Activated CD8-positive, alpha-beta memory T cell treated with anti-CD3 and anti-CD28 coated beads, Interleukin-2, amount 50 U/mL, for 1 hour (primary cell): Measurements from ENCODE around the gene FABP3.

Source experiments
- DNase-seq: peaks from one replicate; pipeline ENCODE4 v3.0.0-alpha.2; 2020; ENCODE audit errors: extremely low read depth

The FABP3 gene

DNA sequence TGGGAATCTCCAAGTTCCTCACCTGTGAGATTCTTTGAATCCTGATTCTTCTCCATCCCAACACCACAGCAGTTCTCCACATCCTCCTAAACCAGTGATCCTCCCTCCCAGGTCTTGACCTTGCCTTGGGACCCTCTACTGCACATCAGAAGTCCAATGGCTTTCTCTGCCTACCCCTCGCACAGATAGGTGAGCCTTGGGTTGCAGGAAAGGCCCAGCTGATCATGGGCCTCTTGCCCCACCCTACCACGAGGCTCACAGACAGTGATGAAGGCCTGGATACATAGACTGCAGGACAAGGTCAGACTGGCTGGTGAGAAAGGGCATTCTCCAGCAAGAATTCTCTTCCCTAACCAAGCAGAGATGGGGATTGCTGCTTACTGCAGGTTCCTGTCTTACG, 825 bp downstream of the FABP3 start:
- DNase-seq: no peak

DNA sequence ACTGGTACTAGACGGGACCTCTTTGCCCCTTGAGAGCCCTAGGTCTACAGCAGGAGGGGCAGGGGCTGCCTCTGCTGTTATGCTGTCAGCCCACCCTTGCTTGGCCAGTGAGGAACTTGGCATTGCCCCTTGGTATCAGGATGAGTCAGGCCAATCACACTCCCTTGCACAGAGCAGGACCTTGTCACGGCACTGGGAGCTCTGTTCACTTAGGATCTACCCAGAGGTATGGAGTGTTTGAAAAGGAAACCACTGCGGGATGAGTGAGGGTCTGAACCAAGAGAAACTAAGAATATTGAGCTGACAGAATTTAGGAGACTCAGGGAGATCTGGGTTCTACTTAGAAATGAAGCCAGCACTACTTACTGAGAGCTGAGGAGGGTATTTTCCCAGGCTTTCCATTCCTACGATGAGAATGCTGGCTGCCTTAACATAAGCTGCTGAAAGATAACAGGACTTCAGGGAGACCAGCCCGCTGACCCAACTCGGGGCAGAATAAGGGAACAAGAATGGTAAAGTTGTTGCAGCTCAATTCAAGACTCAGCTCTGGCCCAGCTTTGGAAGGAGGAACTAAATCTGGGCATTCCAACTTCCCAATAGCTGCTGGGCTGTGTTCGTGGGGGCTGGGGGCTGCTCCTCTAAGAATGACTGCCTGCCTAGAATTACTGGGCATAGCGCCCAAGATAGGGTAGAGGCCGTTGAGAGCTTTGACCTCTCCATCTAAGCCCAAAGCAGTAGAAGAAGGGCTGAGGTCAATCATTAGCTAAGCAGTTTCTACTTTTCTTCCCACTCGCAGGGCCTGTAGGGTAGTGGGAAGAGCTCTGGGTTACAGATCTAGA, 1.5 kb downstream of the FABP3 start:
- DNase-seq: no peak

DNA sequence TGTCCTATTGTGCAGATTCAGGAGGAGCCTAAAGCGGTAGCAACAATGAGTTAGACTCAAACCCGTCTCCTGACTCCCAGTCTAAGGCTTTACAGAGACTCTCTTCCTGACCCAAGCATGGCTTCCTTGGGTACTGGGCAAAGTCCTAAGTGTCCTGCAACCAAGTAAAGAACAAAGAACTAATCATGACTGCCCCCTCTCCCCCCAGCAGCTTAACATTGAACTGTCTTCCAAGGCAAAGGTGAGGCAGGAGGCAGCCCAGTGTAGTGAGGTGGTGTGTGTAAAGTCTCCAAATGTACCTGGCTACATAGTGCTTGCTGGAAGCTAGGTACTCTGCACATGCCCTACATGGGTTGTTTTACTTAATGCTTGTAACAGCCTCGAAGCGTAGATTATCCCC, 2.3 kb downstream of the FABP3 start:
- DNase-seq: no peak

DNA sequence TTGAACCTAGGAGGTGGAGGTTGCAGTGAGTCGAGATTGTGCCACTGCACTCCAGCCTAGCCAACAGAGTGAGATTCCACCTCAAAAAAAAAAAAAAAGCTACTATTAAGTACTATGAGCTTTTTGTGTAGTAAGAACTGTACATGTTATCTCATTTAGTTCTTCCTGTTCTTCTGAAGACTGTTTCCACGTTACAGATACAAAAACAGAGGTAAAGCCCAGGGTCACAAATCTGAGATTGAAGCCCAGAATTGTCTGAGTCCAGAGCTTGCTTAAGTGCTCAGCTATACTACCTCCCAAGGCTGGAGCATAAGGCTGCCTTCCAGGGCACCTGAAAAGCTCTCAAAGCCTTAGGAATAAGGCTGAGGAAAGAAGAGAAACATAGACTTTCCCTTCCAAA, 2.9 kb downstream of the FABP3 start:
- no peak for DNase-seq

DNA sequence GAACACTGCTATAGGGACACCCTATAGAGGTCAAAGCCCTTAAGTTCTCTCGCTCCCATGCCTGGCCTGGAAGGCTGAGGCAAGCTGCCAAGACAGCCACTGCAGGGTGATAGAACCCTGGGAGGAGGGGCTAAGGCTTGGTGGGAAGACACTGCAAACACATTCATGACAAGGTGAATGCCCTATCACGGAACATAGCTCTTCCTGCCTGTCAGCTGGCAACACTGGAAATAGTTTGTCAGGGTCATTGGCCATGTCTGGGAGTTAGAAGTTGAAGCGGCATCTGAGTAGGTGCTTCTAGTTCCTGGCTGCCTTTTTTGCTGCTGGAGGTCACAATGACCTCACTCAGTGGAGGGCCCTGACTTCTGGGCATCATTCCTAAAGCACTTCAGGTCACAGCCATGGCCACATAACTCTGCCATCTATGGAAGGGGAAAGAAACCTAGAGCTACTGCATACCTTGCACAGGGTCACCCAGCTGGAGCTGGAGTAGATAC, 4.2 kb downstream of the FABP3 start:
- DNase-seq: no peak

DNA sequence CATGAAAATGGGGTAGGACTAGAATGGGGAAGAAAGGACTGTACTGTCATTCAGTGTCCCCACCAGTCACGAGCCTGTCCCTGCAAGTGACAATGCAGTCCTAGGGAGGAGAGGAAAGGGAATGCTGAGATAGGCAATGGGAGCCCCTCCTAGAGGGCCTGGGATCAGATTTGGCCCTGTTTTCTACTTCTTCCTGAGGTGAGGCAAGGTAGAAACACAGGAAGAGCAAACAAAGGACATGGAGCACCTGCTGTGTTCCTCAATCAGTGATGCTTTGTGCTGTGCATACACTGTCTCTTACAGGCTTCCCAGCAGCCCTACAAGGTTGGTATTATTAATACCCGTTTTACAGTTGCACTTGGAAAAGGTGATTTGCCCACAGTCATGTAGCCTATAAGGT, 6.1 kb downstream of the FABP3 start:
- no peak for DNase-seq

DNA sequence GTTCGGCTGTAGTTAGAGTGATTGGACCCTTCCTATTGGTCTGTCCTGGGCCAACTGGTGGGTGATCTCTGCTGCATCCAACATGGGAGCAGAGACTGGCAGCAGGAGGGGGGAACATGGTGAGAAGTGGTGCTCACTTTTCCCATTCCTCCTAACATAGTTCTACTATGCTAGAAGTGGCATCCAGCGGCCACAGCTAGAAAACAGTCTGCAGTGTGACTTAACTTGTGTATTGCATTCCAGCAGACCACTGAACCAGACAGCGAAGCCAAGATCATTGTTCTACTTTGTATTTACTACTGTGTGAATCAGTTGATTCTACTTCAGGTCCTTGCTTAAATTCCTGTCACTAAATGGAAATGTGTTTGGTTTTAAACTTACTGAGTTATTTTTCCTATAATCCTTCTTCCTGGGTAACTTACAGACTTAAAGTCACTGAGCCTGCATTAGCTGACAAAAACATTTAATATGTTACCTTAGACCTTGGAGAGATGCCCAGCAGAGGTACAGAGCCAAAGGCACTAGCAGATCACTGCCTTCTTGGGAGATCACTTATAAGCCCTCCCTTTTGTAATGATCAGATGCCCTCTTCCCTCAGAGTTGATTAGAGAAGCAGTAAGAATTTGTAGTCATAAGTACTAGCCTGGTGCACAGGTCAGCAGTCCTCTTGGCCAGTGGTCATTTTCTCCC, 8.2 kb downstream of the FABP3 start:
- no peak for DNase-seq

DNA sequence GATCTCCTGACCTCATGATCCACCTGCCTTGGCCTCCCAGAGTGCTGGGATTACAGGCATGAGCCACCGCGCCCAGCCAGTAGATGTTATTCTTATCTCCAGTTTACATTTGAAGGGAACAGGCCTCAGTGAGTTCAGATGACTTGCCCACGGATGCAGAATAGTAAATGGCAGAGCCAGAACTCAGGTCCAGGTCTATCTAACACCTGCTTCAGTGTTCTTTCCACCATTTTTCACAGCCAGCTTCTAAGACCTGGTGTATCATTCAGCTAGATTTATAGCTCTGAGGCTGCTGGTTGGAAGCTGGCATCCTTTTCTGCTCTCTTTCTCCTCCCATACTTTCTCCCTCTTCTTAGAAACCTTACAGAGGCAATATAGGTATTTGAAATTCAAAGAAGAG, 10.8 kb downstream of the FABP3 start:
- no peak for DNase-seq

DNA sequence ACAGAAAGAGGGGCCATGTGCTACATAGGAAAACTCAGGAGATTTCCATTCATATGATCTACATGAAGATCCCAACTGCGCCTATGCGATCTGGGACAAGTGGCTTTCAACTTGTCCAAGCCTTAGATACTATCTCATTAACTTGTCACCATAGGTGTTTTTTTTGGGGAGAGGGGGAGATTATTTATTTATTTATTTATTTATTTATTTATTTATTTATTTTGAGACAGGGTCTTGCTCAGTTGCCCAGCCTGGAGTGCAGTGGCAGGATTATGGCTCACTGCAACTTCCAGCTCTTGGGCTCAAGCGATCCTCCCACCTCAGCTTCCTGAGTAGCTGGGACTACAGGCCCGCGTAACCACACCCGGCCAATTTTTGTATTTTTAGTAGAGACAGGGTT, 11.3 kb downstream of the FABP3 start:
- DNase-seq: no peak

DNA sequence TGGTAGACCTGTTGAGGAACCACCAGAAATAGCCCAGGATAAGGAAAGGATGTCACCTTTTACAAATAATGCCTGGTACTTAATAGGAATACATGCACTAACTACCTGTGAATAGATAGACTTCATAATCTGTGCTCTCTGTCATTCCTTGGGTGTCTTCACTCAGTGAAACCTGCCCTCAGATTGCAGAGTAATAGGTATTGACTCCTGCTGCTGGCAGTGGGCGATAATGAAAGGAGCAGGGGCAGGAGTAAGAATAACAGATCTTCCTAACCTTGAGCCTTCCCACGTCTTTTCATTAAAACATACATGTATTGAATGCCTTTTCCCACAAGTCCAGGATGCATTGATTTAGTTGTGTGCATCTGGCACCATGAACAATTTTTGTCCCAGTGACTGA, 16.4 kb downstream of the FABP3 start:
- no peak for DNase-seq

DNA sequence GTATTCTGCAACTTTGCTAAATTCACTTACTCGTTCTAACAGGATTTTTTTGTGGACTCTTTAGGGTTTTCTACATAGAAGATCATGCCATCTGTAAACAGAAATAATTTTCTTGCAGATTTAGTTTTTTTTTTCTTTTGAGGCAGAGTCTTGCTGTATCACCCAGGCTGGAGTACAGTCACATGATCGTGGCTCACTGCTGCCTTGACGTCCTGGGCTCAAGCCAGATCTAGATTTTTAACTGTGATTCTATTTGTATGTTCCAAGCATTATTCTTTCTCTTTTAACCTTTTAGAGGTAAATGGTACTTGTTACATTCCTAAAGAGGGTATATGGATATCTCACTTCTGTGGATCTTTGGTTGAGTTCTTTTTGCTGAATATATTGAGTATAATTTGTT, 18.6 kb downstream of the FABP3 start:
- no peak for DNase-seq

DNA sequence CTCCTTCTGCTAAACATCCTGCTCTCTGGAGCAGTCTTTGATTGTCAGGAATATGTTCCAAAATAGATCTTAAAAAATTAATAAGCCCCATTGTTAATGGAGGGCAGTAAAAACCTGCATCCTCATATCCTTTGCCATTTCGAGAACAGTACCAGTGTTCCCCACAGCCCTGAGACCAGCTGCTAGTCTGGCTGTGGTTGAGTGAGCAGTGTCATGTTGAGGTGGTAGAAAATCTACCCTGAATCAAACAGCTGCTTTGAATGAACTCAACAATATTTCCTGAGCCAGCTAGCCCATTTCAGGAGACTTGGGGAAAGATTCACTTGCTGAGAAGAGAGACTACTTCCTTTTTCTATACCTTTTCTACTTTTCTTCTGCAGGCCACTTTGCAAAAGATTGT, 24.4 kb downstream of the FABP3 start:
- no peak for DNase-seq

DNA sequence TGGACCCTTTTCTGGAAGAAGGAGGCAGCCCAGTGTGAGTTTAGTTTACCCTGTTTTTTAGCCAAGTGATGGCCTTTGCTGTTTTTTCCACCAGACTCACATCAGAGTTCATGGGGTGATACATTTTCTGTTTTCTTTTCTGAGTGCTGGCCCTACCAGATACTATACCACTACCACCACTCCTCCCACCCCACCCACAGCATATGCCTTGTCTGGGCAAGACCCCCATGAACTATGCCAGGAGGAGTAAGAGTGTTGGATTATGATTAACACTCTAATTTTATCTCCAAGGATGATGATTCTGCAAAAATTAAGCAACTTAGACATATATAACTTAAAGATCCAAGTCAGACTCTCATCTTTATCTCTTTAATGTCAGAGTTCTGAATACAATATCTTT, 26.1 kb downstream of the FABP3 start:
- no peak for DNase-seq

DNA sequence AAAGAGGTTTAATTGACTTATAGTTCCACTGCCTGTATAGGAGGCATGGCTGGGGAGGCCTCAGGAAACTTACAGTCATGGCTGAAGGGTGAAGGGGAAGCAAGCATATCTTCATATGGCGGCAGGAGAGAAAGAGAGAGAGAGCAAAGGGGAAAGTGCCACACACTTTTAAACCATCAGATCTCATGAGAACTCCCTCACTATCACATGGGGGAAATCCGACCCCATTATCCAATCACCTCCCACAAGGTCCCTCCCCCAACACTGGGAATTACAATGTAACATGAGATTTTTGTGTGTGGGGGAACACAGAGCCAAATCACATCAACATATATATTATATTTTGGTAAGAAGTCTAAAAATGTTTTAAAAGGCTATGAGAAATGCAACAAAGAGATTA, 27.2 kb downstream of the FABP3 start:
- no peak for DNase-seq

DNA sequence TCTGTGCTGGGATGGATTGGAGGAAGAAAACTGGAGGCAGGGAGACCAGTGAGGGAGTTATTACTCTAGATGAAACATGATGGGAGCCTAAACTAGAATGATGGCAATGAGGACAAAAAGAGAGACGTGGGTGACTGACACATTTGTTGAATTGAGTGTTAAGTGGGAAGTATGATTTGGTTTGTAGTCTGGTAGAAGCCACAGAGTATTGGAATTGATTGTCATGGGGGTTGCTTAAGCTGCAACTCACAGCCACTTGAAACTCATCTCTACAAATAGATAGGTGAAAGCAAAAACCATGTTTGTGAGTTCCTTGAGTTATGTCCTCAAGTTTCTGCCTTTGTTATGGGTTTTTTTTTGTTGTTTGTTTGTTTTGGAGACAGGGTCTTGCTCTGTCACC, 28.4 kb downstream of the FABP3 start:
- DNase-seq: no peak

DNA sequence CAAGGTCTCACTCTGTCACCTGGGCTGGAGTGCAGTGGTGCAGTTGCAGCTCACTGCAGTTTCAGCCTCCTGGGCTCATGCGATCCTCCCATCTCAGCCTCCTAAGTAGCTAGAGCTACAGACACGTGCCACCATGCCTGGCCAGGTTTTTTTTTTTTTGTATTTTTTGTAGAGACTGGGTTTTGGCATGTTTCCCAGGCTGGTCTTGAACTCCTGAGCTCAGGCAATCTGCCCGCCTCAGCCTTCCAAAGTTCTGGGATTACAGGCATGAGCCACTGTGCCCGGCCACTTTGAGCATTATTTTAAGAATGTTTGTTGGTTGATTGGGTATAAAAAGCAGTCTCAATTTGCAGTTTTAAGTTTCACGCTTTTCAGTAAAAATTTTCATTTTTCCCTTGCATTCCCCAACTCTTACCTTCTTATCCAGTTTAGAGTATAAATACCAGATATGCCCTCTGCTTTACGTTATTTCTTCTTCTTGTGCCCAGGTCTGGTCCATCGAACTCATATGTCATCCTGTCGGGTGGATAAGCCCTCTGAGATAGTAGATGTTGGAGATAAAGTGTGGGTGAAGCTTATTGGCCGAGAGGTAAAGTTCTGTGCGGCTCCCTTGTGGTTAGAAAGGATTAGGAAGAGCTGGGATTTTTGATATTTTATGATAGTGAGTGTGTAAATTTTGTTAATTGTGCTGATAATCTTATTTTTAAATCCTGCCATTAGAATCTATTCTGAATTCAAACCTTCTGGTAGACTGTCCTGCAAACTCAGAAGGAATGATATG, 36.0 kb downstream of the FABP3 start:
- no peak for DNase-seq

DNA sequence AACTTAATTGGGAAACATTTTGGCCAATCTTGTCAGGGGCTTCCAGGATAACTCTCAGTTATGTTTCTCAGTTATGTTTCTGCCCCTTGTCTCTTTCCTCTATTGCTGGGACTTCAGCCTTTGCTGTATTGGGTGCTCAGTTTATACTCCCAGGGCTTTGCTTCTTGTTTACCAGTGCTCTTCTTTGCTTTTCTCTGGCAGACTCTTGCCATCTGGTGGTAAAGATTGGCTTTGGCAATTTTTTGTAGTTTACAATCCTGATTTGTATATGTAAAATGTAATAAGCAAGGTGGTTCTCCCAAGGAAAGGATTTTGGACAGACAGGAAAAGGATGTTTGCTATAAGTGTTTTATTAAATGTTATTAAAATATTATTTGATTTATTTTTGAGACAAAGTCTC, 37.9 kb downstream of the FABP3 start:
- no peak for DNase-seq

DNA sequence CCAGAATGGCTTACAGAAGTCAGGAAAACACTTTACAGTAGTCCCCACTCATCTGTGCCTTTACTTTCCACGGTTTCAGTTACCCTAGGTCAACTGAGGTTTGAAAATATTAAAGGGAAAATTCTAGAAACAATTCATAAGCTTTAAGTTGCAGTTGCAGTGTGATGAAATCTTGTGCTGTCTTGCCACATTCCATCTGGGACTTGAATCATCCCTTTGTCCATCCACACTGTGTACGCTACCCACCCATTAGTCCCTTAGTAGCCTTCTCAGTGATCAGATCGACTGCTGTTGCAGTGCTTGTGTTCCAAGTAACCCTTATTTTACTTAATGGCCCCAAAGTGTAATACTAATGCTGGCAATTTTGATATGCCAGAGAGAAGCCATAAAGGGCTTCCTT, 45.5 kb downstream of the FABP3 start:
- no peak for DNase-seq

DNA sequence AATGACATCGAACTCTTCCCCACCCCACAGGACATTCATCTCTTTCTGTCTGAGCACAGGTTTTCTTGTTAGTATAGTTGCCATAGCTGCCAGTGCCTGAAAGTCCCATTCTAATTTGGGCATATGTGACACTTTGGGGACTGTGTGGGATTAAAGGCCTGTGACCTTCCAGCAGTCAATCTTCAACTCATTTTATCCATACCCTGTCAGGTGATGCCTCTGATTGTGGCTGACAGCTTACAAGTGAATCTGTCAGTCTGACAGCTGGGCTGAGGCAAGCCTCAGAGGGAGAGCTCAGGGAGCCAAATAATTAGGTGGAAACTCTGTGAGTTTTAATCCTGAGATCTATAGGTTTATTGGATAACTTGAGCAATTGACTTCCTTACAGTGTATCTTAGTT, 46.4 kb downstream of the FABP3 start:
- no peak for DNase-seq

DNA sequence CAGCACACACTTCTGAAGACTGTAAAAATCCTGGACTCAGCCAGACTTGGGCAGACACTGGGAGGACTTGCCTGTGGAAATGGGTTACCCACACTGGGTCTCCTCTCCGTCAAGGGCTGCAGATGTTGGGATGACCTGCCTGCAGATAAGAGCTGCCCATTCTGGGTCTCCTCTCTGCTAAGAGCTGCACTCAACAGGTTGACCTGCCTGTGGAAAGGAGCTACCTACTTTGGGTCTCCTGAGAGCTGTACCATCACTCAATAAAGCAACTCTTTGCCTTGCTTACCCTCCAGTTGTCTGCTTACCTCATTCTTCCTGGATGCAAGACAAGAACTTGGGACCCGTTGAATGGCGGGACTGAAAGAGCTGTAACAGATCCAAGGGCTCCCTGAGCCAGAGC, 47.9 kb downstream of the FABP3 start:
- DNase-seq: no peak

DNA sequence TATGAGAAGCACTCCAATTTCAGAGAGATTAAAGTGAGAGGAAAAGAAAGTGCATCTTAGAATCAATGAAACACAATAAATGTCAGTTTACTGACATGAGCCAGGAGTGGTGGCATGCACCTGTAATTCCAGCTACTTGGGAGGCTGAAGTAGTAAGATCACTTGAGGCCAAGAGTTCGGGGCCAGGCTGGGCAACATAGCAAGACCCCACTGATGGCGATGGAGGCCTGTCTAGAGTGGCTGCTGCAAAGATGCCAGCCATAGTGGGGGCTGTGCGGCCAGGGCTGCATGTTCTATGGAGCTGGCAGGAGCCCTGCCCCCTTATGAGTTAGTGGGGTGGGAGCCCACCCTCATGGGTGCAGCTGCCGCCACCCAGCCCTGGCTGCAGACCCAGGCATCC, 48.8 kb downstream of the FABP3 start:
- no peak for DNase-seq

DNA sequence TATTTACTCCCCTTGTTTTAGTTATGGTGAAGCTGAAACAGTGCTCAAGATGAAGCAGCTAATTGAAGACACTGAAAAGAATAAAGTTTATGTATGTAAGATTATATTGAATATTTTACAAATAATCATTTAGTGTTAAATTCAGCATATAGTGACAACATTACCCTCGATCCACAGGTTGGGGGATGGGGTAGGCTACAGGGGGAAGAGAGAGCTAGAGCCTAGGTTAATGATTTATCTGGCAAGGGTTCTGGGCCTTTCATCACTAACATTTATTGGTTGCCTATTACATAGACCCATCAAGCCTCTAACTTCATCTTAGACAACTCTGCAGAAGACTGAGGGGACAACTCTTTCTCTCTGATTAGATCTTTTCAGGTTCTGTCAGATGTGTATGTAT, 54.7 kb downstream of the FABP3 start:
- DNase-seq: no peak

DNA sequence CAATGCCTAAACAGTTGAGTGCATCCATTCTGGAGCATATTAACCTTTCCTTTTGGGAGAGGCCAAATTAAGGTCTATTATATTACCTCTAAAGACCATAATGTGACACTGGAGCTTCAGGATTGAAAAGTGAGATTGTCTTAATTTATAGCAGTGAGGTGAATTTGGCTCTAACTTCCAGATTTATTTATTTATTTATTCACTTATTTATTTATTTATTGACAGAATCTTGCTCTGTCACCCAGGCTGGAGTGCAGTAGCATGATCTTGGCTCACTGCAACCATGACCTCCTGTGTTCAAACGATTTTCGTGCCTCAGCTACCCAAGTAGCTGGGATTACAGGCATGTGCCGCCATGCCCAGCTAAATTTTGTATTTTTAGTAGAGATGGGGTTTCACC, 57.0 kb downstream of the FABP3 start:
- no peak for DNase-seq
